NOMO-1 treated with dmso at 0.1 percent for 144 hours (cell line): Measurements from ENCODE around the gene TBCD.
A peak's percentile ranks its signal among the peaks of the same experiment; 100 is the strongest.

Experiments used
- DNase-seq: peaks from one replicate; lab custom pipeline; 2025; ENCODE audit not compliant: unreplicated experiment; lab: John Stamatoyannopoulos, UW

Gene TBCD

DNA sequence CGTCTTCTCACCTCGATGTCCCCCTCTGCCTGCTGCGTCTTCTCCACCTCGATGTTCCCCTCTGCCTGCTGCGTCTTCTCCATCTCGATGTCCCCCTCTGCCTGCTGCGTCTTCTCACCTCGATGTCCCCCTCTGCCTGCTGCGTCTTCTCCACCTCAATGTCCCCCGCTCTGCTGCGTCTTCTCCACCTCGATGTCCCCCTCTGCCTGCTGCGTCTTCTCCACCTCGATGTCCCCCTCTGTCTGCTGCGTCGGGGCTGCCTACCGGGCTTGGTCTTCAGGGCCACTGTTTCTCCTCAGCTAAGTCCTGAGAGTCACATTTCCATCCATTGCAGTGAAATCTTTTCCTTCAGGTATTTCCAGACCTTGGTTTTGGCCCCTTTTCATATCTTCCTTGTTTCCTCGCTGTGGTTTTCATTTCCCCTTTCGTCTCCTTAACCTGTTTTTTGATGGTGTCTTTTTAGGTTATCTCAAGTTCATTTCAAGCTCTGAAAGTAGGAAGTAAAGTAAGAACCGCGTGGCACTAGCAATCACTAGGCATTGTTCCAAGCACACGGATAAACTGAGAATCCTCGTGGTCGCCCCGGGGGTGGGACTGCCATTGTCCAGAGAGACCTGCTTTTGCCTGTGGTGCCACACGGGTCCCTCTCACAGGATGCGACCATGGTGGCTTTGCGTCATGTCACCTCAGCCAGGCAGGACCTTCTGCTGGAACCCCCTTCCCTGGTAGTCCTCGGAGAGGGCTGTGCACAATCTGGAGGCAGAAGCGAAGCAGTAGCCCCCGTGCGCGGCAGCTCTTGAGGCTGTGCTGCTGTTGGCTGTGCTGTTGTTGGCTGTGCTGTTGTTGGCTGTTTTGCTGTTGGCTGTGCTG is 97.4 kb downstream of the TBCD start:
- DNase-seq: peak; percentile 23

DNA sequence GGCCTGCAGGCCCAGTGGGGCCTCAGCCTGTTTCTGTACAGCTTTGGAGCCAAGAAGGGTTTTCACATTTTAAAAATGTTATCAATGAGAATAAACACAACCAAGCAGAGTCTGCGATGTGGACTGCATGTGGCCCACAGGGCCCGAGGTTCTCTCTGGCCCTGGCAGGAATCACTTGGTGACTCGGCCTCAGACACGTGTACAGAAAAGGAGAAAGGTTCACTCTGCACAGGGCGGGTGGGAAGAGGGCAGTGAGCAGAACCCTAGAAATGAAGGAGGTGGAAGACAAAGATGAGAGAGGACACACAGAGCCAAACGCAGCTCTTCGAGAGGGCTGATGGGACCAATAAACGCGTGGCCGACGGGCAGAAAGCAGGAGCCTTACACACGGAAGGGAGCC is 99.5 kb downstream of the TBCD start:
- DNase-seq: no peak

DNA sequence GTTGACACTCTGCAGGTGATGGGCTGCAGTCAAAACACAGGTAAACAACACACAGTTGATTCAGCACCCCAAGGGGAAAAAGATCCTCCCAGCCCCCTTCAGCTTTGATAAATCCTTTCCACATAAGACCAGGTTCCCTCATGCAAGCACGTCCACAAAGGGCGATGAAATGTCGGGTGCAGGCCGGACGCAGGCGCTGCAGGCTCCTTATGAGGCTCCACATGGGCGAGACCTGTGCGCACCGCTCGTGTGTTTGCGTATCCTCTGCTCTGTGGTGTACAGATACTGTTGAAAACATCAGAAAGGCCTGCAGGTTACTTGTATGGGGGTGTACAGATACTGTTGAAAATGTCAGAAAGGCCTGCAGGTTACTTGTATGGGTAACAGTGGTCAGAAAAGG is 102.4 kb downstream of the TBCD start:
- no peak for DNase-seq

GRCh38 chr17:82856361-82856760 is 104.5 kb downstream of the TBCD start:
- DNase-seq: no peak

GRCh38 chr17:82858376-82859126 is 106.7 kb downstream of the TBCD start:
- DNase-seq: no peak

DNA sequence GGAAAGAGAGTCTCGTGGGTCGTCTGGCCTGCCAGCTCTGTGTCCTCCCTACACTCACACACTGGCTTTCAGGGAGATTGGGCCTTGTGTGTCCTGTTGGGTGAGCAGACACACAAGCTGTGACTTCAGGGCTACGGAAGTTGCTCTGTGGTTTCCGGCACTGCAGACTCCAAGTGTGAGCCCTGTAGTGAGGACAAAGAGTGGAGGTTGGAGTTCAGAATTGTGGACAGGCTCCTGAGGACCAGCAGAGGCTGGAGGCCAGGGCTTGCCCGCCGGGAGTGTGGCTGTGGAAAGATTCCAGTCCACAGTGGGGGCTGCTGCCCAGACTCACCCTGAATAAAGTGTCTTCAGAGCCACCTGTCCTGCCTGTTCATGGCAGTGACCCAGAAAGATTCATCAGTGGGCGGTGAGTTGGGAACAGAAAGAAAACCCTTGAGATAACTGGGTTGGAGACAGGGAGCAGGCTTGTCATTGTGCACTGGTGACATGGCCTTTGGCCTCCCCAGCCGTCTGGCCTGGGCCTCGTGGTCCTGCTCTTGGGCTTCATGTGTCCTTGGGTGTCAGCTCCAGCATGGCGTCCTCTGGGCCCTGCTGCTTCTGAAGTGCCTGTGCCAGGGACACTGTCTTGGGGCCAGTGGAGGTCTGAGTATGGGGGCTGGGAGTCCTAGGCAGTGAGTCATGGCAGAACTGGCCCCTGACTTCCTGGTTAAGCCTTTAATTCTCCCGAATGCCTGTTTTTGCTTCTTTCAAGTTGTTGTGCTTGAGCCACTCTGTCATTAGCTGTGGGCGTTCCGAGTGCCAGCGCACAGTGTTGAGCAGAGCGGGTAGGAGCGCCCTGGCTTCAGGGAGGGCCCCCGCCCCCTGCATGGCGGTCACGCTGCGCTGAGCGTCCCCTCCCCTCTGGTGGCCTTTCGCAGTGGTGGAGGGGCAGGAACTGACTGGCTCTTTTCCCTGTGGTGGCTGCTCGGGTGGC is 107.9 kb downstream of the TBCD start:
- DNase-seq: peak; percentile 73

- DNase-seq: no peak
These were observed 108.9 kb downstream of the TBCD start for GRCh38 chr17:82860606-82861392.

DNA sequence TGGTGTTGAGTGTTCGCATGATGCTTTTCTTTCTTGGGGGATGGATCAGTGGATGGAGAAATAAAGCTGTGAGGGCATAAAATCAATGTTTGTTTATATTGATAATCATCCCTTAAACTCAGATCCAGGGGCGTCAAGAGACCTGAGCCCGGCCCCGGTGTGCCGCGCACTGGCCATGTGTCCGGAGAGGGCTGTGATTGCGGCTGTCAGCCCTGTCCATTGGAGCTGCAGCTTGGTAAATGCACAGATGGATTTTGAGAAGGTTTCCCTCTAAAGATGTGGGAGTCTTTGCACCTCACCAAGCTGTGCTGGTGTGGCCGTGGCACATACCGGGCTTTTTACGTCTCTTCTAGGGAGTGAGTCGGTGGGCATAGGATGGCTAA is 109.5 kb downstream of the TBCD start:
- no peak for DNase-seq

GRCh38 chr17:82862191-82862590 is 110.3 kb downstream of the TBCD start:
- DNase-seq: no peak

GRCh38 chr17:82862737-82863382 is 111.0 kb downstream of the TBCD start:
- DNase-seq: no peak

DNA sequence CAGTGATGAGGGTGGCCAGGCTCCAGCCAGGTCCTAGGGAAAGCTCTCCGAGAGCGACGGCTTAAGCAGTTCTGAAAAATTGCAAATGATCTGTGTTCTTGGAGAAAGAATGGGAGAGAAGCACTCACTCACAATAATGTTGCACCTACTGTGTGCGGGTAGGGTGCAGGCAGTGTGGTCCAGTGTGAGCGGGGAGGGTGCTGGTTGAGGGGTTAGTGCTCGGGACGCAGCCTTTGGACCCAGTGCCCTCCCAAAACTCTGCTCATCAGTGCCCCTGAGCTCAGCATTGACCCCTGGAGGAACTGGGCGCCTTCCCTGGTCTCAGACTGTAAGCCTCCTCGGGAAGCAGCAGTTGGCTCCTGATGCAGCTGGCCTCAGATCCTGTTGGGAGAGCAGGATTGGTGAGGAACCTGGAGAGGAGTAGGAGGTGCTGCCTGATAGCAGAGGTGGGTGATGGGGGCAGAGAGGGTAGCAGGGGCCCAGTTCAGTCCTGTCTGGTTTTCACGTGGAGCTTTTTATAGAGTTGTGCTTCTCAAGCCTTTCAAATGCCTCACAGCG is 111.6 kb downstream of the TBCD start:
- DNase-seq: no peak

- peak; percentile 48 for DNase-seq
These were observed 112.3 kb downstream of the TBCD start for GRCh38 chr17:82863941-82864712.

DNA sequence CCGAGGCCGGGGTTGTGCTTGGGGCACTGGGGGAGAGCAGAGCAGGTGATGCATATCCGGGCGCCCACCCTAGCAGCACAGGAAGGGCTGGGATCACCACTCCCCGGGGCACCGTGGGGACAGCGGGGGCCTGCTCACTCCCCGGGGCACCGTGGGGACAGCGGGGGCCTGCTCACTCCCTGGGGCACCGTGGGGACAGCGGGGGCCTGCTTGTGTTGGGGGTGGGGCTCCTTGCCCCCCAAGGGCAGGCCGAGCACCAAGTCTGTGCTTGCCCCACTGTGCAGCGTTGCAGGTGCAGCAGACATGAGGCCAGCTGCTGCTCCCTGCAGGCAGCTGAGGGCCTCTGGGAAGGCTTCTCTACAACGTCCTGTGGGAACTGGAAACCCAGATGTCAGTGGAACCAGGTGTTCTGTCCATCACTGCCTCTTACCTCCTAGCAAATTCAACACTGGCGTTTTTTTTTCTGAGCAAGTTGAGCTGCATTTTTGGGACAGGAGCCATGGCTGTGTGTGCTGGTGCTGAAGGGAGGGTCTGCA is 112.9 kb downstream of the TBCD start:
- no peak for DNase-seq

GRCh38 chr17:82865274-82865673 is 113.4 kb downstream of the TBCD start:
- no peak for DNase-seq

- DNase-seq: no peak
These were observed 114.0 kb downstream of the TBCD start for GRCh38 chr17:82865774-82866395.

DNA sequence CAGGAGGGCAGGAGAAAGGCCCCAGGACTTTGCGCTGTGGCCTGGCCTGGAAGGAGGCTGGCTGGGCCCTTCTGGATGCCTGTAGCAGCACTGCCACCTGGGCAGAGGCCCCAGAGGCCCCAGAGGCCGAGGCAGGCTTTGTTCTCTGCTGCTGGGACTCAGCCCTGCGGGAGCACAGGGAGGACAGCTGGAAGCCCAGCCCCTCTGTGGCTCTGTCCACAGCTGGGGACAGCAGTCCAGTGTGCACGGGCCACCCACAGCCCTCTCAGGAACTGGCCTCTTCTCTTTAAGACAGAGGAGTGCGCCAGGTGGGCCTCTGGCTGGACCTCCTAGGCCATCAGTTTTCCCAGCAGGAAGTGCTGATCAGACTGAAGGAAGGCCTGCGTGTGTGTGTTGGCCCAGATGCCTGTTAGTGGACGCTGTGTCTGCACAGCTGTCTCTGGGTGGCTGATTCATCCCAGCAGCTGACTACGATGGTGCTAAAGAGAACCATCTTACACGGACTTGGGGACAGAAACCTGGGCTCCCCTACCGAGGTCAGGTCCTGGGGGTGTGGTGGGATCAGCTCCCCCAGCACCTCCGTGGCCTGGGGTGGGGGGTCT is 114.8 kb downstream of the TBCD start:
- no peak for DNase-seq

DNA sequence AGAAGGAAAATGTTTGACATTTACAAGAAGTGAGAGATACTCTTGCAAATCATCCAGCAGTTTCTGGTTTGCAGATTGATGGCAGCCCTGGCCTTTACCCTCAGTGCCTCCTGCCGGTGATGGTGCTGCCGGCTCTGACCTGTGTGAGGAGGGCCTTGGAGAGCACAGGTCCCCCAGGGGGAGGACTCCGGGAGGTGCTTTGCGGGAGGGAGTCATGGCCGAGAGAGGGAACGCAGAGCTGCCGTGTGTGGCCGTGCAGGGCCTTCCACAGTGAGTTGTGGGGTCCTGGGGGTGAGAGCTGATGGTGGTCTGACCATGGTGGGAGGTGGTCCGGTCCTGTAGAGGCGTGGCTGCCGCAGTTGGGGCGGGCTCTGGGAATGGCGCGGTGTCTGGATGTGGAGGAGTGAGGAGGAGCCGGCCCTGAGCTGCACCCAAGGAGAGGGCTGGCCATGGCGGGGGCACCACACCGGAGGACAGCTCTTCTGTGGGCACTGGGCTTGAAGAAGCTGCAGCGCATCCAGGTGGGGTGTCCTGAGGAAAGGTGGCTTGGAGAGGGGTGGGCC is 116.0 kb downstream of the TBCD start:
- DNase-seq: no peak
